SK-MEL-5 (cell line): ENCODE data around the gene VSIR. TPM values are rescaled to one million over a fixed set of nuclear protein-coding genes. Genes with fewer than 3 reads are reported as not detected.

ENCODE experiments used
- DNase-seq: peaks from one replicate; pipeline ENCODE4 v3.0.0-alpha.2; 2016; ENCODE audit warnings: low read depth, low spot score
- in situ Hi-C: cut with HindIII; loops from 2 replicates; pipeline ENCODE4 v1.10.0; 2016; ENCODE audit warnings: low sequenced_read_pairs, high pct_unique_total_duplicates, low pct_unique_long_range_greater_than_20kb
- total RNA-seq: library from RNA; depleted of rRNA; stranded (reverse); fragments of >200 nt; shearing (Covaris generic); gene quantifications from 2 replicates; pipeline ENCODE4 v1.2.3, GENCODE V29; 2014

The VSIR gene
- total RNA-seq, 1 experiment from 2014 or later: 0.40 TPM

DNA sequence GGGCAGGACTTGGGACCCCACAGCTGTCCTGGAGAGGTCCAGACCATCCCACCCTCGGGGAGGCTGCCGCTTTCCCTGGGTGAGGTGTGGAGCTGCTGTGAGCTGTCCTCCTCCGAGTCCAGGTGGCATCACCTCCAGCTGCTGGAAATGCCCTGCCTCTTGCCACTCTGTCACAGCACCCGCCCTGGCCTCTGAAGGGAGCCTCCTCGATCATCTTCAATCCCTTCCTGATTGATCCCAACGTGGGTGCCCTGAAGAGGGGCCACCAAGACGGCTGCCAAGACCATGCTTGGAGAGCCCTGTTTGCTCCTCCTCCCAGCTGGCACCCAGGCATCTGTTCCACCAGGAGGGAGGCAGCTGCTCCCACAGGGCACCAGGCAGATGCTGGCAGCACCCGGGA, 58.3 kb downstream of the VSIR start:
- DNase-seq: no peak
- in situ Hi-C loops: no loop called here

DNA sequence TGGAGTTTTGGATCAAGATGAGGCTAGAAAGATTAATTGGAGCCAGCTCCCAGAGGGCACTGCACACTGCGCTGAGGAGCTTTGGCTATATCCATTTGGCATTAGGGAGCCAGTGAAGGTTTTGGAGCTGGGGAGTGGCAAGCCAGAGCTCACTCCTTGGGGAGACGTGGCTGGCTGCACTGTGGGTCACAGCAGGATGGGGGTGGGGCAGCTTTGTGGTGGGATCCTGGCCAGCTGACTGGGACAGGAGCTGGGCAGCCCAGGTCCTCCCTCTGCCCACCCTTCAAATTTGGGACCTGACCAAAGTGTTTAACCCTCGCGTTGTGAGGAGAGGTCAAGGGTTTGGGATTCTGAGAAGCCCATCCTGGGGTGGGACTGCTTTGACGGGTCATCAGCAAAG, 58.7 kb downstream of the VSIR start:
- no peak for DNase-seq
- in situ Hi-C loops: no loop called here

GRCh38 chr10:71714031-71714410, 59.3 kb downstream of the VSIR start:
- no peak for DNase-seq
- in situ Hi-C loops: no loop called here

DNA sequence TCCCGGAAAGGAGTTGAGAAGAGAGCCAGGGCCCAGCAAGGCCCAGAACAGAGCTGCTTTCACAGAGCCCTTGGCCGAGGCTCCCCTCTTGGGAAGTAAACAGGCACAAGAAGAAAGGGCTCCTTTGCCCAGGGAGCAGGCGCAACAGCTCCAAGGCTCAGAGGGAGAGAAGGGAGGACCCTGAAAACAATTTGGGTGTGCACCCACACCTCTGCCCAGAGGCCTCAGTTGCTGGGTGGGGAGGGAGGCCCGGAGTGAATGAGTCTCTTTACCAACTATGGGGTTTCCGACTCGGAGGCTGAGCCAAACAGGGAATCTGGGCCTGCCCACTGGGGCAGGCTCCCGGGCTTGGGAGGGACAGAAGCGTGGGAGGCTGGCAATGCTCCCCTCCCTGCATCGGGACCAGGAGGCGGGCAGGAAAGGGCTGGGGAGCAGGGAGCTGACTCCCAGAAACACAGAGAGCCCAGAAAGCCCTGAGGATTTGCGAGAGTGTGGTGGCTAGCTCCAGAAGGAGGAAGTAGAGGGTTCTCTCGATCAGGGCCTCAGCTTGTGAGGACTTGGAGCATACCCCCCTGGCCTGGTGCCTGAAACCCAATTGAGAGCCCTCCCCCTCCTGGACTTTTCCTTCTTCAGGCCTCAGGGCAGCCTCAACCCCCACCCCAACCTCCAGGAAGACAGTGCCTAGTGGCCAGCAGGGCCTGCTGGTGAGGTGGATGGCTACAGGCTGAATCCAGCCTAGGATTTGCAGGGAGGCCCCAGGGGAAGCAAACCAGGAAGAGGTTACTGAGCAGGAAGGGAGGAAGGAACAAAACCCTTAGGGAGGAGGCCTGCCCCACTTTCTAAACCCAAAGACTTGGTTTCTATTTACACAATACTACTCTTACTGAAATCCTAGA, 59.9 kb downstream of the VSIR start:
- peak; percentile 4 for DNase-seq
- in situ Hi-C loops: no loop called here

- in situ Hi-C loops: no loop called here
- DNase-seq: no peak
These were observed 60.7 kb downstream of the VSIR start for GRCh38 chr10:71712572-71713134.

GRCh38 chr10:71712170-71712569, 61.1 kb downstream of the VSIR start:
- DNase-seq: no peak
- in situ Hi-C loops: no loop called here

GRCh38 chr10:71711052-71711623, 62.2 kb downstream of the VSIR start:
- in situ Hi-C loops: no loop called here
- DNase-seq: no peak

DNA sequence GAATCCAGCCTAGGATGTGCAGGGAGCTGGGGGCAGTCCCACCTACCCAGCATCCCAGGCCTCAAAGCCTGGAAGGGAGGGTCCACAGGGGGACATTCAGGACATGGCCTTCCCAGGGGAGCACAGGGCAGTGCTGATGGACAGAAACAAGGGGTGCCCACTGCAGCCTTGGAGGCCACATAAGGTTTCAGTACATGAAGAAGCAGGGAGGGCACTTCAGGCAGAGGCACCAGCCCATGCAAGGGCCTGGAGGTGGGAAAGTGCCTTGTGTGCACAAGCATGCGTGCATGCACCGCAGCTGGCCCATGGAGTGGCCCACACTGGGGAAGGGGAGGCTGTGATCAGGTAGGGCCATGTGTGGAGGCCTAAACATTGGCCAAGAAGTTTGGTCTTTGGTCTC, 62.8 kb downstream of the VSIR start:
- in situ Hi-C loops: no loop called here
- DNase-seq: no peak

- DNase-seq: no peak
- in situ Hi-C loops: no loop called here
These were observed 64.1 kb downstream of the VSIR start for GRCh38 chr10:71708897-71709882.

GRCh38 chr10:71708301-71708703, 65.0 kb downstream of the VSIR start:
- DNase-seq: peak; percentile 53
- in situ Hi-C loops: no loop called here

GRCh38 chr10:71707240-71707789, 66.0 kb downstream of the VSIR start:
- DNase-seq: no peak
- in situ Hi-C loops: no loop called here

DNA sequence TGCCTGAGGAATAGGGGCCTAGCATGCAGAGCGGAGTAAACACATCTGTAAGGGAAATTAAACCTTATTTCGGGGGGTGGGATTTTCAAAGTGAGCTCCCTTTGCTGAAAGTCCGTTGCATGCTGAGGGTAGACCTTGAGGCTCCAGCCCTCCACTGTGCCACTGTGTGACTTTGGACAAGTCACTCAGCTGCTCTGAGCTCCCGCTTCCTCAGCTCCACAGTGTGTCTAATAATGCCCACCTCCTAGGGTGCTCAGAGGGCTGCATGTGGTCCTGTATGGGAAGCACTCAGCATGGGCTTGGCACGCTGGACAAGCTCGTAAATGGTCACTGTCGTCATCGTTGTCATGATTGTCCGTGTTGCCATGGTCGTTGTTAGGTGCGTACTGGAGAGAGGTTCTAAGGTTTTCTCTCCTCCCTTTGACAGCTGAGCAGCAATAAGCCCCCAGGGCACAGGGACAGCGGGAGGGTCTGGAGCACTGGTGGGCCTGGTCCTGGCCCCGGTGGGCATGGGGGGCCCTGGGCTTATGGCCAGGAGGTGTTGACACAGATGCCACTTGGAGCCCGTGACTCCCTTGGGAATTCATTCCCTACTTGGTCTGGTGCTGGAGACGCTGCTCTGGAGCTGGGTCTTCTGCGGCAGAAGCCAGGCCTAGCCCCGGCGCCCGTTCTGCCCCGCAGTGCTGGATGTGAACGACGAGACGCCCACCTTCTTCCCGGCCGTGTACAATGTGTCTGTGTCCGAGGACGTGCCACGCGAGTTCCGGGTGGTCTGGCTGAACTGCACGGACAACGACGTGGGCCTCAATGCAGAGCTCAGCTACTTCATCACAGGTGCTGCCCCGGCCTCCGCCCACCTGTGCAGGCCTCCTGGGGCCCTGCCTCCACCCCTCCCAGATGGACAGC, 66.9 kb downstream of the VSIR start:
- in situ Hi-C loops: no loop called here
- DNase-seq: no peak

- in situ Hi-C loops: no loop called here
- DNase-seq: no peak
These were observed 67.7 kb downstream of the VSIR start for GRCh38 chr10:71705582-71705981.

- in situ Hi-C loops: no loop called here
These were observed 68.5 kb downstream of the VSIR start for GRCh38 chr10:71704816-71705215.

DNA sequence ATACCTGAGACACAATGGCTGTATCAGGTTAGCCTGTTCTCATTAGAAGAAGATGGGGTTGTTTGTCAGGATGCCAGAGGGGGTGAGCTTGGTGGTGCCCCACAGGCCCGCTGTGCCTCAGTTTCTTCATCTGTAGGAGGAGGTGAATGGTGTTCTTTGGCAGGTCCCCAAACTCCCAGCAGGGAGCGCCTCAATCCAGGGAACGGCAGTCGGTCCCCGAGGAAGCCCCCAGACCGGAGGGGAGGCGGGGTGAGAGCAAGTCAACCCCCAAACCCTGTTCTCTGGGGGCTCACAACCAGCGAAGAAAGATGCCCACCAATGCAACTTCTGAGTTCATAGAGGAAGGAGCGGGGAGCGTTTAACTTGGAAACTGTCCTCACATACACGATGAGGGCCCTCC, 69.7 kb downstream of the VSIR start:
- in situ Hi-C loops: no loop called here

More at GRCh38 chr10:71704816-71705215, 68.5 kb downstream of the VSIR start:
- DNase-seq: no peak

GRCh38 chr10:71701496-71702132, 71.7 kb downstream of the VSIR start:
- in situ Hi-C loops: no loop called here
- DNase-seq: no peak

More for the DNA sequence above, 69.7 kb downstream of the VSIR start:
- no peak for DNase-seq
